CD14-positive monocyte (primary cell): ENCODE measurements around the gene PRSS3. TPM values are rescaled to one million over a fixed set of nuclear protein-coding genes. Genes with fewer than 3 reads are reported as not detected.
A peak's percentile ranks its signal among the peaks of the same experiment; 100 is the strongest.
"Not testable (repeated sequence)": the region's sequence is repeated elsewhere in the genome, so short reads cannot be mapped to it uniquely, and the experiment has no call there.

Experiments
- DNase-seq, 3 donors: peaks; one replicate each; pipeline ENCODE4 v3.0.0-alpha.2; 2011 to 2022
- H2AFZ ChIP-seq: 2 replicates; pipeline ENCODE4 v1.6.0; 2012; ENCODE audit warnings: mild to moderate bottlenecking, low read depth, low read length, inconsistent platforms; ENCODE audit not compliant: insufficient read depth, poor library complexity, severe bottlenecking
- H3K27ac ChIP-seq, 2 donors: 1 replicate in 1 of 2; 2 replicates in 1 of 2; pipeline ENCODE4 v1.5.1; 2012 to 2013; ENCODE audit warnings: low read length in 2 of 2, control low read depth in 1 of 2, inconsistent platforms in 1 of 2, low read depth in 1 of 2, mild to moderate bottlenecking in 1 of 2
- H3K27me3 ChIP-seq, 2 donors: one replicate each; pipeline versions ENCODE4 v1.6.0 to v1.6.1; 2011 to 2013; ENCODE audit warnings: low read length in 2 of 2; ENCODE audit not compliant: control insufficient read depth in 2 of 2, insufficient read depth in 2 of 2
- H3K36me3 ChIP-seq, 2 donors: replicated peaks in 1 of 2; 1 replicate in 1 of 2; 2 replicates in 1 of 2; pipeline versions ENCODE4 v1.5.1 to v1.6.1; 2012 to 2013; ENCODE audit warnings: low read length in 2 of 2, control low read depth in 1 of 2, inconsistent platforms in 1 of 2, mild to moderate bottlenecking in 1 of 2; ENCODE audit not compliant: insufficient read depth in 2 of 2, control insufficient read depth in 1 of 2
- H3K4me1 ChIP-seq, 2 donors: 1 replicate in 1 of 2; 2 replicates in 1 of 2; pipeline versions ENCODE4 v1.5.1 to v1.6.1; 2012 to 2013; ENCODE audit warnings: low read length in 2 of 2, control low read depth in 1 of 2, inconsistent platforms in 1 of 2, mild to moderate bottlenecking in 1 of 2, moderate library complexity in 1 of 2; ENCODE audit not compliant: insufficient read depth in 2 of 2, control insufficient read depth in 1 of 2
- H3K4me2 ChIP-seq: replicated peaks from 2 replicates; pipeline ENCODE3; 2012; ENCODE audit warnings: low read length, moderate library complexity, mild to moderate bottlenecking; ENCODE audit not compliant: poor library complexity, severe bottlenecking; ENCODE audit errors: extremely low read depth
- H3K4me3 ChIP-seq, 3 experiments: fragments of 200-600 bp in 1 of 3; sonication (generic) in 1 of 3; replicated peaks in 1 of 3; 1 replicate in 2 of 3; 2 replicates in 1 of 3; pipeline ENCODE4 v1.5.1; 2011 to 2013; ENCODE audit warnings: low read length in 3 of 3, mild to moderate bottlenecking in 3 of 3, control low read depth in 2 of 3, low read depth in 2 of 3, inconsistent platforms in 1 of 3, moderate library complexity in 1 of 3
- H3K79me2 ChIP-seq: 2 replicates; pipeline ENCODE4 v1.6.0; 2012; ENCODE audit warnings: mild to moderate bottlenecking, control low read depth, inconsistent platforms, low read length, moderate library complexity; ENCODE audit not compliant: insufficient read depth
- H3K9ac ChIP-seq: 2 replicates; pipeline ENCODE4 v1.6.0; 2017; ENCODE audit warnings: low read length, mild to moderate bottlenecking; ENCODE audit not compliant: insufficient read depth, poor library complexity, severe bottlenecking
- H3K9me3 ChIP-seq, 2 donors: replicated peaks in 1 of 2; 1 replicate in 1 of 2; 2 replicates in 1 of 2; pipeline versions ENCODE4 v1.5.1 to v1.6.1; 2012 to 2013; ENCODE audit warnings: low read length in 2 of 2, control low read depth in 1 of 2; ENCODE audit not compliant: control insufficient read depth in 1 of 2, insufficient read depth in 1 of 2
- H4K20me1 ChIP-seq: 2 replicates; pipeline ENCODE4 v1.6.0; 2012; ENCODE audit warnings: mild to moderate bottlenecking, low read length, control low read depth, moderate library complexity; ENCODE audit not compliant: insufficient read depth
- H3K27ac Mint-ChIP-seq, 7 donors: one replicate each; pipeline ENCODE4 v1.8.0; 2020; ENCODE audit warnings: mild to moderate bottlenecking in 7 of 7, mixed read lengths in 7 of 7, moderate library complexity in 6 of 7, inconsistent platforms in 2 of 7
- H3K27me3 Mint-ChIP-seq, 3 donors: one replicate each; pipeline ENCODE4 v1.8.0; 2021 to 2022; ENCODE audit warnings: low read depth in 3 of 3, mild to moderate bottlenecking in 3 of 3, mixed read lengths in 3 of 3, moderate library complexity in 3 of 3, inconsistent platforms in 1 of 3
- H3K36me3 Mint-ChIP-seq, 2 donors: one replicate each; pipeline ENCODE4 v1.8.0; 2020; ENCODE audit warnings: mixed read lengths in 2 of 2, inconsistent platforms in 1 of 2, mild to moderate bottlenecking in 1 of 2
- H3K4me1 Mint-ChIP-seq: one replicate; pipeline ENCODE4 v1.8.0; 2020; ENCODE audit warnings: mild to moderate bottlenecking, mixed read lengths
- H3K4me3 Mint-ChIP-seq, 2 donors: one replicate each; pipeline ENCODE4 v1.8.0; 2020; ENCODE audit warnings: mild to moderate bottlenecking in 2 of 2, mixed read lengths in 2 of 2, moderate library complexity in 1 of 2
- H3K9me3 Mint-ChIP-seq, 7 donors: one replicate each; pipeline ENCODE4 v1.8.0; 2020 to 2022; ENCODE audit warnings: mixed read lengths in 7 of 7, mild to moderate bottlenecking in 6 of 7, moderate library complexity in 6 of 7, inconsistent platforms in 2 of 7
- CTCF ChIP-seq: fragments of 200-600 bp; IDR thresholded peaks from one replicate; pipeline ENCODE4 v1.8.0; 2022; ENCODE audit warnings: antibody characterized with exemption, mild to moderate bottlenecking
- WGBS: methylation state at CpG from one replicate; pipeline ENCODE4 v1.1.5; 2013; ENCODE audit warnings: missing lambda C conversion rate; ENCODE audit not compliant: insufficient coverage; 5-methylcytosine and 5-hydroxymethylcytosine counted together
- intact Hi-C, 2 donors: fragments of 100-400 bp; cut with micrococcal nuclease; formaldehyde crosslinking; loops; one replicate each; pipeline versions ENCODE4 v1.15.0 to v1.15.1; 2023
- polyA plus RNA-seq, 3 donors: library from polyadenylated mRNA; depleted of rRNA in 1 of 3; unstranded in 2 of 3; stranded (reverse) in 1 of 3; fragments of 300-500 nt in 2 of 3; fragments of >200 nt in 1 of 3; fragmentation: Illumina TruSeq in 2 of 3; gene quantifications; 1 replicate in 2 of 3; 2 replicates in 1 of 3; pipeline ENCODE4 v1.2.3, GENCODE V29; 2012 to 2021

The PRSS3 gene
- polyA plus RNA-seq, 3 donors, result not detected

GRCh38 chr9:33794560-33794959 is 801 bp upstream of the PRSS3 start:
- no peaks in the 10 kb centered on the region for H3K4me1 ChIP-seq
- peaks cover 5 to 16% (median 7%) of the 10 kb centered on the region in 3 donors for H3K27me3 Mint-ChIP-seq
- intact Hi-C loops, result no loop called here
- peaks cover 0 to 12% (median 4%) of the 10 kb centered on the region in 7 donors for H3K9me3 Mint-ChIP-seq
- H3K27ac Mint-ChIP-seq, result no peak overlapping the region
- WGBS, result 83% methylated on average over 1 of the region's 2 CpGs
- no peaks in the 10 kb centered on the region for H3K27me3 ChIP-seq
- peaks cover 8% of the 10 kb centered on the region for H3K4me1 Mint-ChIP-seq
- no peaks in the 10 kb centered on the region for H3K36me3 ChIP-seq
- no peak overlapping the region for H3K9ac ChIP-seq
- no peak overlapping the region for H3K4me3 Mint-ChIP-seq
- no peak overlapping the region for H2AFZ ChIP-seq
- no peak overlapping the region for H3K4me2 ChIP-seq
- H4K20me1 ChIP-seq, result no peaks in the 10 kb centered on the region
- H3K4me3 ChIP-seq, result no peak overlapping the region
- H3K79me2 ChIP-seq, result no peaks in the 10 kb centered on the region
- no peak for TF ChIP-seq CTCF
- no peaks in the 10 kb centered on the region for H3K36me3 Mint-ChIP-seq
- H3K9me3 ChIP-seq, result no peaks in the 10 kb centered on the region
- no peak overlapping the region for H3K27ac ChIP-seq
- no peak for DNase-seq

GRCh38 chr9:33795819-33796218 is 458 bp downstream of the PRSS3 start:
- DNase-seq, result no peak
- no peak overlapping the region for H3K27ac ChIP-seq
- no peak overlapping the region for H2AFZ ChIP-seq
- no peak overlapping the region for H3K9ac ChIP-seq
- no peaks in the 10 kb centered on the region for H3K36me3 Mint-ChIP-seq
- peaks cover 0 to 12% (median 4%) of the 10 kb centered on the region in 7 donors for H3K9me3 Mint-ChIP-seq
- H3K4me1 ChIP-seq, result no peaks in the 10 kb centered on the region
- H3K79me2 ChIP-seq, result no peaks in the 10 kb centered on the region
- H3K4me3 Mint-ChIP-seq, result no peak overlapping the region
- WGBS, result 90% methylated on average over 2 of the region's 4 CpGs
- no peaks in the 10 kb centered on the region for H3K36me3 ChIP-seq
- H3K4me1 Mint-ChIP-seq, result peaks cover 8% of the 10 kb centered on the region
- H3K4me3 ChIP-seq, result no peak overlapping the region
- no peak for TF ChIP-seq CTCF
- no peaks in the 10 kb centered on the region for H3K27me3 ChIP-seq
- intact Hi-C loops, result no loop called here
- H3K27me3 Mint-ChIP-seq, result peaks cover 5 to 16% (median 14%) of the 10 kb centered on the region in 3 donors
- no peaks in the 10 kb centered on the region for H4K20me1 ChIP-seq
- no peaks in the 10 kb centered on the region for H3K9me3 ChIP-seq
- H3K27ac Mint-ChIP-seq, result peak overlapping the region in 1 of 7 donors; percentile 43
- no peak overlapping the region for H3K4me2 ChIP-seq

- peaks cover 5 to 16% (median 14%) of the 10 kb centered on the region in 3 donors for H3K27me3 Mint-ChIP-seq
- H2AFZ ChIP-seq, H3K9ac ChIP-seq, H3K27ac ChIP-seq, H3K36me3 Mint-ChIP-seq, H3K4me2 ChIP-seq, H3K27me3 ChIP-seq, H3K4me3 Mint-ChIP-seq, H3K27ac Mint-ChIP-seq, intact Hi-C loops, H4K20me1 ChIP-seq, H3K4me1 Mint-ChIP-seq, H3K4me1 ChIP-seq, H3K9me3 ChIP-seq, H3K79me2 ChIP-seq, DNase-seq, H3K4me3 ChIP-seq, H3K36me3 ChIP-seq: not testable (repeated sequence)
- WGBS, result 83% methylated on average over 5 of the region's 5 CpGs
- peaks cover 0 to 12% (median 4%) of the 10 kb centered on the region in 7 donors for H3K9me3 Mint-ChIP-seq
Observed at GRCh38 chr9:33796679-33797078, 1.3 kb downstream of the PRSS3 start.
